Hematopoietic multipotent progenitor cell treated with erythropoietin and hydrocortisone succinate and interleukin-3 and kit ligand, for 8 days (in vitro differentiated cells): ENCODE data around the gene HOXD8.

Experiments used
- DNase-seq: peaks from one replicate; pipeline ENCODE4 v3.0.0-alpha.2; 2015

The HOXD8 gene

DNA sequence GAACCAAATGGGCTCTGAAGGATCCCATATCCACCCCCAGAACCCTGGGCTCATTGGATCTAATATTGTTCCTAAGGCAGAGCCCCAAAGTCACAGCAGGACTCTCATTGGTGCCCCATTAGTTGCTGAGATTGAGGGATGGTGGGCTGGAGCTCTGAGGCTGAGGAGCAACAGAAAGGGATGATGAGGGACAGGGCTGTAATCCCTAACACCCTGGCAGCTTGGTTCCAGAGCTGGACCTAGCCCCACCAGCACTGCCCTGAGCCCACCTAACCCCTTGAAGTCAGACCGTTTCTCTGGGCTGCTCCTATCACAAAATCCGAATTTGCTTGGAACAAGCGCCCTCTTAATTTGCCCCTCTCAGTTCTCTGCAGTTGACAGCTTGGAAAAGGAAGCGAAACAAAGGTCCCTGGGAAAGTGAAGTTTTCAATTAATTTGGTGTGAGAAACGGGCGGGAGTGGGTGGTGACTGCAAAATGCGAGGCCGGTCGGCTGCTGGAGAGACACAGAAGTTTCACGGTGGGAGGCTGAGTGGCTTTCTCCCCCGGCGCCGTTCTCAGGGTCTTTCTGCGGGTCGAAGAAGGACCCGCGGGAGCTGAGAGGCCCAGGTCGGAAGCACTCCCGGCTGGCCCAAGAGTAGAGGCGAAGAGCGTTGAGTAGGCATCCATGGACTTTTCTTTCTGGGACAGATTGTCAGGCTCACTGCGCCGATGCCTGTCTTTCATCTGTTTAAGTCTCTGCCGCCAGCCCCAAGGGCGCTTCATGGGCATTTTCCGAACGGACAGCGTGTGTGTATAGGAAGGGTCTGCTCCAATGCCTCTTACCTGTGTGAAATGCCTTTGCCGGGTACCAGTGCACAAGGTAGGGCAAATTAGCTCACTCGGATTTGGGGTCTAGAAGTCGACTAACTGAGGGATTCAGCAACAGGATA lies 37.9 kb upstream of the HOXD8 start:
- DNase-seq = no peak

DNA sequence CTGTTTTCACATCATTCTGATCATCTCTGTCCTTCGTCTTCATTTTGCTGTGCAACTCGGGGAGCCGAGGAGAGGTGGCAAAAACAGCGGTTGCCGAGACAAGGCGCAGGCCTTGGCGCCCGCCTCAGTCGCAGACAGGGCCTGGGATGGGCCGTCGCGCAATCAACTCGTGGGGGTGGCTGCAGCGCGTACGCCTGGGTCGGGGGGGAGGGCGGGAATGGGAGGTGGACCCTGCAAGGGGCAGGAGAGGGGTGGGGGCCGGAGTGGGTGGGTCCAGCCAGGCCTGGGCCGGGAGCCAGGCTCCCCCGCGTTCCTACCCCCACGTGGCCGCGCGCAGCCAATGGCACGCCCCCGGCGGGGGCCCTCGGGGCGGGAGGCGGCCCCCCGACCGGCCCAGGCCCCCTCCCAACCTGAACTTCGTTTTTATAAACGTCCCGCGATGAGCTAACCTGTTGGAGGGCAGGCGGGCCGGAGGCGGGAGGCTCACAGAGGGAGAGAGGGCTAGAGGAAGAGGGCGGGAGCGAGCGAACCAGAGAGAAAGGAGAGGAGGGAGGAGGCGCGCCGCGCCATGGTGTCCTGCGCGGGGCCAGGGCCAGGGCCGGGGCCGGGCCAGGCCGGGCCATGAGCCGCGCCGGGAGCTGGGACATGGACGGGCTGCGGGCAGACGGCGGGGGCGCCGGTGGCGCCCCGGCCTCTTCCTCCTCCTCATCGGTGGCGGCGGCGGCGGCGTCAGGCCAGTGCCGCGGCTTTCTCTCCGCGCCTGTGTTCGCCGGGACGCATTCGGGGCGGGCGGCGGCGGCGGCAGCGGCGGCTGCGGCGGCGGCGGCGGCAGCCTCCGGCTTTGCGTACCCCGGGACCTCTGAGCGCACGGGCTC lies 37.0 kb upstream of the HOXD8 start, which contains the start of gene HOXD13:
Gene HOXD13, plus strand, starts transcription at position 452 of the 875 bp plus-strand sequence. Its CDS starts 170 bp downstream, at position 622.
- DNase-seq = no peak

DNA sequence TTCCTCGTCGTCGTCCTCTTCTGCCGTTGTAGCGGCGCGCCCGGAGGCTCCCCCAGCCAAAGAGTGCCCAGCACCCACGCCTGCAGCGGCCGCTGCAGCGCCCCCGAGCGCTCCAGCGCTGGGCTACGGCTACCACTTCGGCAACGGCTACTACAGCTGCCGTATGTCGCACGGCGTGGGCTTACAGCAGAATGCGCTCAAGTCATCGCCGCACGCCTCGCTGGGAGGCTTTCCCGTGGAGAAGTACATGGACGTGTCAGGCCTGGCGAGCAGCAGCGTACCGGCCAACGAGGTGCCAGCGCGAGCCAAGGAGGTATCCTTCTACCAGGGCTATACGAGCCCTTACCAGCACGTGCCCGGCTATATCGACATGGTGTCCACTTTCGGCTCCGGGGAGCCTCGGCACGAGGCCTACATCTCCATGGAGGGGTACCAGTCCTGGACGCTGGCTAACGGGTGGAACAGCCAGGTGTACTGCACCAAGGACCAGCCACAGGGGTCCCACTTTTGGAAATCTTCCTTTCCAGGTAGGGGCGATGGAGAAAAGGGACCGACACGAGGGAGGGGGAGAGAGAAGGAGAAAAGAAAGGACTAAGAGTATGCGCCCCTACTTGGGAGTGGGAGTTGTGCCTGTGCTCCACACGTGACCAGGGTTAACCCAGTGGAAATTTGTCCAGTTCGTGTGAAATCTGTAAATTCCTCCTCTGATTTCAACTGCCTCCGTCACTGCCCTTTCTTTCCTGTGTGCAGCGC lies 36.2 kb upstream of the HOXD8 start:
- DNase-seq = no peak

DNA sequence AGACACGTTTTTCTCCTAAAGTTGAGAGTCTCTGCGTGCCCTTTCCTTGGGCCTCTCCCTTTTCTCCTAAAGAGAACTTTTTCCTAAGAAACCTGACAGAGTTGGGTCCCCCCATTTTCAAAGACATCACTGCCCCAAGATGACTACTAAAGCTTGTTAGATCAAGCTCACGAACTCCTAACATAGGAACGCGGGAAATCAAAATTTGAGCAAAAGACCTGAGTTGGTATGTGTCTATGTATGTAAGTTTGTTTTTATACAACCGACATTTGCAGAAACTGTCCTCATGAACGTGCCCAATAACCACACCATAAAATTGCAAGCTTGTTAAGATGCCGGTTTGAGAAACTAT lies 35.6 kb upstream of the HOXD8 start:
- no peak for DNase-seq

- DNase-seq = no peak
Observed at GRCh38 chr2:176094349-176094748, 35.2 kb upstream of the HOXD8 start.

- no peak for DNase-seq
Observed at GRCh38 chr2:176095421-176095820, 34.1 kb upstream of the HOXD8 start.

DNA sequence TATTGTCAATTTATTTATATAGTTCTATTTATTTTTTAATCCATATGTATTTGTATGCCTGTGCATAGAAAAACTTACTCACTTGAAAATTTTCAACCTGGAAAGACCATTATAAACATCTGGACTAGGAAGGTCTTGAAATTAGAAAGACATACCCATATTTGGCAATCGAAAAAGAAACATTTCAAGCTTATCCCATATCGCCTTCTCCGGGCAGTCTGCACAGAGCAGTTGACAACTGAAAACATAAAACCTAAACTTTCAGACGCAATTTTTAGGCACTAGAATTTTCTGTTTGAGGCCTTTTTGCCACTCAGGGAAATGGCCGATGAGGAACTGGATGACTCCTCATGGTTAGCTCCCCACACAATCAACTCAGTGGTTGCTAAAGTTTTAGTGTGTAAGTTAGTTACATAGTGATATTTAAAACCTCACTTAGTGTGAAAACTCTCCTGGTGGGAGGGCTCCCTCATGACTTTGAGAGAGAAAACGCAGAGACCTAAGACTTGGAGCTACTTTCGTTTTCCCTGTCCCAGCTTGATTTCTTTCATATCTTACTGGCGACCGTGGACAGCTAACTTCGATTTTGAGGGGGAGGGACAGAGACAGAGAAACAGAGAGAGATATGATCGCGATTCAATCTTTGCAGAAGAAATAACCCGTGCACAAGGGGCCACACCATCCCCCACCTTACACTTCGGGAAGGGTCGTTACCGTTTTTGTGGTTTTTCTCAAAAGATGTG lies 33.1 kb upstream of the HOXD8 start:
- DNase-seq = no peak

- peak; percentile 67 for DNase-seq
Observed at GRCh38 chr2:176096986-176097819, 32.3 kb upstream of the HOXD8 start.

GRCh38 chr2:176097820-176098365 lies 31.6 kb upstream of the HOXD8 start:
- DNase-seq = no peak

GRCh38 chr2:176098366-176099158 lies 30.9 kb upstream of the HOXD8 start:
- no peak for DNase-seq

DNA sequence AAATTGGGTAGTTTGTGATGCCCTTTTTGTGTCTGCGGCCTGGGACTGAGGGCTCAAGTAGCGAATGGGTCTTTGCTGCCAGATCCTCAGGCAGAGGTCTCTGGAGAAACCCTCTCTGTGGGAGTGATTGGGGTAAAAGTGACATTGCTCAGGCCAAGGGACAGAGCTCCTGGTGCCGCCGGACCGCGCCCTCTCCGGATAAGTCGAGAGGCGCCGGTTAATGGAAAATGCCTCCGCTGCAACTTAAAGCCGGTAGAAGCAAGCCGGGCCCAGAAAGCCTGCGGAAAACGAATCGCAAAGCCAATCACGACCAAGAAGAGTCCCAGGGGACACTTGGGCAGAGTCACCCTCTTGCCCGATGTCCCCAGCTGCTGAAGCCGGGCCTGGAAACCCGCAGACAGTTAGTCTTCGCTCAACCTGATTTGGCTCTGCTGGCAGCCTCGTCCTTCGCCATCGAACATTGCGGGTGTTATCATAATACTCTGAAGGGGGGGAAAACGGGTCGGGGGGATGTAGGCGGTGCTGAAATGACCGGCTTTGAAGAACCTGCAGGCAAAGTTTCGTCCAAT lies 30.3 kb upstream of the HOXD8 start:
- no peak for DNase-seq

DNA sequence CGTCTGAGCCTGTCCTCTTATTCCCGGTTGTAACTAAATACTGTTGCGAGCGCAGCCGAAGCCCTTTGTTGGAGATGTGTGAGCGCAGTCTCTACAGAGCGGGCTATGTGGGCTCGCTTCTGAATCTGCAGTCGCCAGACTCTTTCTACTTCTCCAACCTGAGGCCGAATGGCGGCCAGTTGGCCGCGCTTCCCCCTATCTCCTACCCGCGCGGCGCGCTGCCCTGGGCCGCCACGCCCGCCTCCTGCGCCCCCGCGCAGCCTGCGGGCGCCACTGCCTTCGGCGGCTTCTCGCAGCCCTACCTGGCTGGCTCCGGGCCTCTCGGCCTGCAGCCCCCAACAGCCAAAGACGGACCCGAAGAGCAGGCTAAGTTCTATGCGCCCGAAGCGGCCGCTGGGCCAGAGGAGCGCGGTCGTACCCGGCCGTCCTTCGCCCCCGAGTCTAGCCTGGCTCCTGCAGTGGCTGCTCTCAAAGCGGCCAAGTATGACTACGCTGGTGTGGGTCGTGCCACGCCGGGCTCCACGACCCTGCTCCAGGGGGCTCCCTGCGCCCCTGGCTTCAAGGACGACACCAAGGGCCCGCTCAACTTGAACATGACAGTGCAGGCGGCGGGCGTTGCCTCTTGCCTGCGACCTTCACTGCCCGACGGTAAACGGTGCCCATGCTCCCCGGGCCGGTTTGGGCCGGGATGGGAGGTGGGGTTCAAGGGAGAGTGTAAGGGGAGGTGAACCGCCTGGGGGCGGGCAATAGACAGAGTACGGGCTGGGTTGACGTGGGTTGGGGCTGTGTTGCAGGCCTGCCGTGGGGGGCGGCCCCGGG lies 29.6 kb upstream of the HOXD8 start, which contains the start of gene HOXD12:
Gene HOXD12, plus strand, starts transcription at position 68 of the 819 bp plus-strand sequence. Its CDS starts 7 bp downstream, at position 75.
- no peak for DNase-seq

- no peak for DNase-seq
Observed at GRCh38 chr2:176100547-176101140, 28.9 kb upstream of the HOXD8 start.

DNA sequence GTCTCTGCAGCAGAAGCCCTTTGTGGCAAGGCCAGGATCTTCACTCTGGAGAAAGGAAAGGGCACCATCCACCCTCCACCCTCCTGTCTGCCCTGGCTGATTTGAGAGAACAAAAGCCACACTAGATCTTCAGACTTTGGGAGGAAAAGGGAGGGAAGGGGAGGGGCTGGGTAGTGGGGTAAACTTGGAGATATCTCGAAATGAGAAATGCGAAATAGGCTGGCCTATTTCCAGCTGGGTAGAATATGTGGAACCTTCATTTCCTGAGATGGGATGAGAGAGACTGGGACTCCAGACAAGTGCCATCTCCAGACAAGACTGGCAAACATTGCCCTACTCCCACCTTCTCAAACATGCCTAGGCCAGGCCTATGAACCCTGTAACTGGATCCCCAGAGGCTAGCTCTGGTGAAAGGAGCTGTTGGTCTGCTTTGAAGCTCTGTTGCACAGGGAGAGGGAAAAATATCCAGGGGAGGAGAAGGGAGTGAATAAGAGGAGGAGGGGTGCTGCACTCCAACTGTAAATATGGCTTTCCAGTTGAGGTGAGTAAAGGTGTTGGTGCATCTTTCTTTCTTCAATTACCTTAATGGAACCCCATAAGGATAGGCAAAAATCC lies 28.2 kb upstream of the HOXD8 start:
- DNase-seq = no peak

- no peak for DNase-seq
Observed at GRCh38 chr2:176101842-176102241, 27.7 kb upstream of the HOXD8 start.

- no peak for DNase-seq
Observed at GRCh38 chr2:176102309-176102866, 27.1 kb upstream of the HOXD8 start.

GRCh38 chr2:176103194-176103593 lies 26.3 kb upstream of the HOXD8 start:
- DNase-seq = no peak
